Lower leg skin (tissue), 3 donors: ENCODE results near the gene CEP170.
"Not testable (repeated sequence)": the region's sequence is repeated elsewhere in the genome, so short reads cannot be mapped to it uniquely, and the experiment has no call there.

ENCODE experiments used
- CTCF ChIP-seq, 3 donors: fragments of 450-650 bp; IDR thresholded peaks; one replicate each; pipeline ENCODE4 v1.5.1; 2016; ENCODE audit warnings: antibody characterized with exemption in 3 of 3, mild to moderate bottlenecking in 3 of 3, moderate library complexity in 2 of 3
- POLR2A ChIP-seq, 2 donors: fragments of 450-650 bp; IDR thresholded peaks; one replicate each; pipeline ENCODE4 v1.6.1; 2016 to 2017; ENCODE audit warnings: antibody characterized with exemption in 2 of 2, mild to moderate bottlenecking in 1 of 2, moderate library complexity in 1 of 2

GRCh38 chr1:243183176-243183575 is 71.9 kb downstream of the CEP170 start:
- not testable (repeated sequence) for TF ChIP-seq CTCF, POLR2A (IDR thresholded peaks at IDR 0.05)
